ENCODE data around the gene ZBTB40. TPM values are rescaled to one million over a fixed set of nuclear protein-coding genes. Genes with fewer than 3 reads are reported as not detected.
A peak's percentile ranks its signal among the peaks of the same experiment; 100 is the strongest.

Gene ZBTB40
- total and polyA plus RNA-seq, 9 of the 15 experiments (the other 6 are each of a cell fraction or from before 2014, with no cell fraction given): 2.6 to 26.0 (median 18.8) TPM

DNA sequence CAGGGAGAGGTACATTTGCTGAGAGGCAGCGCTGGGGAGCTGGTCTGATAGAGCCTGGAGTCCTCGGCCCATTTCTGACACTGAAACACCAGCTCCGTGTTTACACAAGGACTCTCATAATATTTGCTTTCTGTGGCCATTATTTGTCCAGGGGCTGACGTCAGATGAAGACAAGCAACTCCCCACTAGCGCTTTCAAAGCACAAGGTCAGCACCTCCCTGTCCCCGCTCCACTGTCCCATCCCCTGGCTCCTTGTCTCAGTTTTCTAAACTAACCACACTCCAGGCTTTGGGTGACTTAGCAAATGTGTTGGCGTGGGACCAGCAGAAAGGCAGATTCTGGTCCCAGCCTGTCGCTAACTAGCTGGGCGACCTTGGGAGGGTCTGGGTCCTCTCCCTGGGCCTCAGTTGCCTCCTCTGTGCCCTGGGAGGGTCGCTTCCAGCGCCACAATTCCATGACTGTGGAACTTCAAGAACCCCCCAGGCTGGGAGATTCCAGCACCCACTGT is 37.4 kb upstream of the ZBTB40 start (continued):
- TF ChIP-seq ZNF407 (IDR thresholded peaks at IDR 0.05; ENCODE audit: low read depth): no peak
- TF ChIP-seq ATF7 (IDR thresholded peaks at IDR 0.05): peak; percentile 66
- TF ChIP-seq ADNP (tag; IDR thresholded peaks at IDR 0.05): no peak
- TF ChIP-seq BCL6 (CRISPR knock-in tag; IDR thresholded peaks at IDR 0.05): no peak
- TF ChIP-seq MECOM (CRISPR knock-in tag; IDR thresholded peaks at IDR 0.05): no peak
- peak; percentile 50; the same call in 1 of the 2 replicates for TF ChIP-seq HMBOX1 (IDR thresholded peaks at IDR 0.05)
- no peak for TF ChIP-seq ATF3 (IDR thresholded peaks at IDR 0.05)
- no peak for TF ChIP-seq ATF3 (CRISPR knock-in tag; conservative IDR thresholded peaks at IDR 0.05)
- no peak for TF ChIP-seq NR1H2 (CRISPR knock-in tag; IDR thresholded peaks at IDR 0.05)
- no peak for TF ChIP-seq ZNF124 (CRISPR knock-in tag; IDR thresholded peaks at IDR 0.05)
- no peak for TF ChIP-seq CBFA2T2 (conservative IDR thresholded peaks at IDR 0.05)
- TF ChIP-seq MAFF (IDR thresholded peaks at IDR 0.05; ENCODE audit: low read length): 0 out of 2 replicates have a peak, but pooled peaks have one; percentile 9
- peak; percentile 48 for TF ChIP-seq NFIC (IDR thresholded peaks at IDR 0.05)
- TF ChIP-seq, protein P1, sequence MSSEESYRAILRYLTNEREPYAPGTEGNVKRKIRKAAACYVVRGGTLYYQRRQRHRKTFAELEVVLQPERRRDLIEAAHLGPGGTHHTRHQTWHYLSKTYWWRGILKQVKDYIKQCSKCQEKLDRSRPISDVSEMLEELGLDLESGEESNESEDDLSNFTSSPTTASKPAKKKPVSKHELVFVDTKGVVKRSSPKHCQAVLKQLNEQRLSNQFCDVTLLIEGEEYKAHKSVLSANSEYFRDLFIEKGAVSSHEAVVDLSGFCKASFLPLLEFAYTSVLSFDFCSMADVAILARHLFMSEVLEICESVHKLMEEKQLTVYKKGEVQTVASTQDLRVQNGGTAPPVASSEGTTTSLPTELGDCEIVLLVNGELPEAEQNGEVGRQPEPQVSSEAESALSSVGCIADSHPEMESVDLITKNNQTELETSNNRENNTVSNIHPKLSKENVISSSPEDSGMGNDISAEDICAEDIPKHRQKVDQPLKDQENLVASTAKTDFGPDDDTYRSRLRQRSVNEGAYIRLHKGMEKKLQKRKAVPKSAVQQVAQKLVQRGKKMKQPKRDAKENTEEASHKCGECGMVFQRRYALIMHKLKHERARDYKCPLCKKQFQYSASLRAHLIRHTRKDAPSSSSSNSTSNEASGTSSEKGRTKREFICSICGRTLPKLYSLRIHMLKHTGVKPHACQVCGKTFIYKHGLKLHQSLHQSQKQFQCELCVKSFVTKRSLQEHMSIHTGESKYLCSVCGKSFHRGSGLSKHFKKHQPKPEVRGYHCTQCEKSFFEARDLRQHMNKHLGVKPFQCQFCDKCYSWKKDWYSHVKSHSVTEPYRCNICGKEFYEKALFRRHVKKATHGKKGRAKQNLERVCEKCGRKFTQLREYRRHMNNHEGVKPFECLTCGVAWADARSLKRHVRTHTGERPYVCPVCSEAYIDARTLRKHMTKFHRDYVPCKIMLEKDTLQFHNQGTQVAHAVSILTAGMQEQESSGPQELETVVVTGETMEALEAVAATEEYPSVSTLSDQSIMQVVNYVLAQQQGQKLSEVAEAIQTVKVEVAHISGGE (CRISPR knock-in tag; IDR thresholded peaks at IDR 0.05): no peak
- no peak for TF ChIP-seq POLR2H (tag; IDR thresholded peaks at IDR 0.05; ENCODE audit: low read depth)
- TF ChIP-seq ELF2 (CRISPR knock-in tag; IDR thresholded peaks at IDR 0.05): no peak

All from K562 (cell line).